ENCODE results near the gene MAPKAP1. TPM values are rescaled to one million over a fixed set of nuclear protein-coding genes. Genes with fewer than 3 reads are reported as not detected.

MAPKAP1 gene
- total RNA-seq, 1 donor from 2014 or later, result 67.3 TPM

- H3K4me3 Mint-ChIP-seq, result no peak overlapping the region
- H3K4me1 Mint-ChIP-seq (ENCODE audit: unreplicated experiment), result peaks cover 40% of the 10 kb centered on the region
- no peaks in the 10 kb centered on the region for H3K27me3 Mint-ChIP-seq
- no peaks in the 10 kb centered on the region for H3K9me3 Mint-ChIP-seq
- H3K36me3 Mint-ChIP-seq, result peaks cover 6% of the 10 kb centered on the region
- H3K27ac Mint-ChIP-seq, result no peak overlapping the region
- DNase-seq (ENCODE audit: extremely low spot score, unreplicated experiment), result no peak
- TF ChIP-seq, protein P1, sequence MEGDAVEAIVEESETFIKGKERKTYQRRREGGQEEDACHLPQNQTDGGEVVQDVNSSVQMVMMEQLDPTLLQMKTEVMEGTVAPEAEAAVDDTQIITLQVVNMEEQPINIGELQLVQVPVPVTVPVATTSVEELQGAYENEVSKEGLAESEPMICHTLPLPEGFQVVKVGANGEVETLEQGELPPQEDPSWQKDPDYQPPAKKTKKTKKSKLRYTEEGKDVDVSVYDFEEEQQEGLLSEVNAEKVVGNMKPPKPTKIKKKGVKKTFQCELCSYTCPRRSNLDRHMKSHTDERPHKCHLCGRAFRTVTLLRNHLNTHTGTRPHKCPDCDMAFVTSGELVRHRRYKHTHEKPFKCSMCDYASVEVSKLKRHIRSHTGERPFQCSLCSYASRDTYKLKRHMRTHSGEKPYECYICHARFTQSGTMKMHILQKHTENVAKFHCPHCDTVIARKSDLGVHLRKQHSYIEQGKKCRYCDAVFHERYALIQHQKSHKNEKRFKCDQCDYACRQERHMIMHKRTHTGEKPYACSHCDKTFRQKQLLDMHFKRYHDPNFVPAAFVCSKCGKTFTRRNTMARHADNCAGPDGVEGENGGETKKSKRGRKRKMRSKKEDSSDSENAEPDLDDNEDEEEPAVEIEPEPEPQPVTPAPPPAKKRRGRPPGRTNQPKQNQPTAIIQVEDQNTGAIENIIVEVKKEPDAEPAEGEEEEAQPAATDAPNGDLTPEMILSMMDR (conservative IDR thresholded peaks at IDR 0.05), result no peak
These were observed 191.7 kb downstream of the MAPKAP1 start for GRCh38 chr9:125515281-125515680.

- H3K27me3 Mint-ChIP-seq, result no peaks in the 10 kb centered on the region
- H3K4me3 Mint-ChIP-seq, result no peak overlapping the region
- H3K27ac Mint-ChIP-seq, result no peak overlapping the region
- no peak for DNase-seq (ENCODE audit: extremely low spot score, unreplicated experiment)
- peaks cover 48% of the 10 kb centered on the region for H3K4me1 Mint-ChIP-seq (ENCODE audit: unreplicated experiment)
- no peaks in the 10 kb centered on the region for H3K9me3 Mint-ChIP-seq
- TF ChIP-seq, protein P1 (conservative IDR thresholded peaks at IDR 0.05), result no peak
- peaks cover 5% of the 10 kb centered on the region for H3K36me3 Mint-ChIP-seq
These were observed 192.5 kb downstream of the MAPKAP1 start for GRCh38 chr9:125514468-125514867.

DNA sequence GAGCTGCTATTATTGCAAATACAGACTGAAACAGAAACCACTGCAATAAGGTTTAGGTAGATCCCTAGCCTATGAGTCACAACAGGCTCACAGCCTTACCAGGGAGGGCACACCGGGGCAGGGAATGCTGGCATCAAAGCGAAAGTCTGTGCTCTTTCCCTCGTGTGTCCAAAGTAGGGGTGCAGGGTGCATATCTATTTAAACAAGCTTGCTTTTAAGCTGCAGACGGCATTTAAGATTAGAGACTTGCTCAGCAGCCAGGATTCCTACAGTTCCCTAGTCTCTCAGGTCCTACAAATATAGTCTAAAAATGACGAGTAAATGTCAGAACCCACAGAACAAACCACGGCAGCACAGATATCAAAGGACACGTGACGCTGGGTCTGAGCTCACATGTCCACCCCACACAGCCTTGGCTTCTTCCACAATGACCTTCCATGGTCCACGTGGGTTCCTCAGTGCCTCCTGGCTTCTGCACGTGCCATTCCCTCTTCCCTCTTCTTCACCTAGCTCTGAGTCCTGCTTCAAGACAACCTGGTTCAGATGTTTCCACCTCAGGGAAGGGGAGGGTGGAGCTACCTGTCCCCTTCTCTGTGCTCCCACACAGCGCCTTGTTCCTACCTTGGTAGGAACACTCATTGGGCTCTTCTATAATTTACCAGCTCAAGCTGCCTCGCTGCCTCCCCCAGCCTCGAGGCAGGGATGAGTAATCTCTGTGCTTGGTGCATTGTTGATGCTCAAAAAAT is 193.2 kb downstream of the MAPKAP1 start:
- Mint-ChIP-seq H3K27me3 (no peaks in the 10 kb centered on the region), H3K36me3 (peaks cover 5% of the 10 kb centered on the region), H3K4me1 (ENCODE audit: unreplicated experiment) (peaks cover 49% of the 10 kb centered on the region), H3K9me3 (no peaks in the 10 kb centered on the region), H3K4me3 (no peak overlapping the region), H3K27ac (peak overlapping the region; percentile 31)
- TF ChIP-seq, protein P1 (conservative IDR thresholded peaks at IDR 0.05), result no peak
- DNase-seq (ENCODE audit: extremely low spot score, unreplicated experiment), result no peak

GRCh38 chr9:125513303-125513667 is 193.7 kb downstream of the MAPKAP1 start:
- TF ChIP-seq, protein P1 (conservative IDR thresholded peaks at IDR 0.05), result no peak
- Mint-ChIP-seq H3K27me3 (no peaks in the 10 kb centered on the region), H3K4me3 (no peak overlapping the region), H3K4me1 (ENCODE audit: unreplicated experiment) (peaks cover 49% of the 10 kb centered on the region), H3K9me3 (no peaks in the 10 kb centered on the region), H3K36me3 (peaks cover 5% of the 10 kb centered on the region), H3K27ac (peak overlapping the region; percentile 31)
- no peak for DNase-seq (ENCODE audit: extremely low spot score, unreplicated experiment)

GRCh38 chr9:125511789-125512660 is 195.0 kb downstream of the MAPKAP1 start:
- no peak overlapping the region for H3K27ac Mint-ChIP-seq
- peaks cover 3% of the 10 kb centered on the region for H3K36me3 Mint-ChIP-seq
- no peak overlapping the region for H3K4me3 Mint-ChIP-seq
- DNase-seq (ENCODE audit: extremely low spot score, unreplicated experiment), result no peak
- no peaks in the 10 kb centered on the region for H3K27me3 Mint-ChIP-seq
- no peaks in the 10 kb centered on the region for H3K9me3 Mint-ChIP-seq
- TF ChIP-seq, protein P1 (conservative IDR thresholded peaks at IDR 0.05), result no peak
- H3K4me1 Mint-ChIP-seq (ENCODE audit: unreplicated experiment), result peaks cover 46% of the 10 kb centered on the region

Data from type B pancreatic cell (in vitro differentiated cells).